A673 (cell line): ENCODE measurements around the gene PAX9. TPM values are rescaled to one million over a fixed set of nuclear protein-coding genes. Genes with fewer than 3 reads are reported as not detected.
"Not testable (repeated sequence)": the region's sequence is repeated elsewhere in the genome, so short reads cannot be mapped to it uniquely, and the experiment has no call there.

Experiments used
- BruUV-seq: library from RNA; stranded (reverse); fragments of 400-500 nt; replicated peaks from 2 replicates; lab custom pipeline; 2021; lab: Mats Ljungman, UMichigan
- CTCF ChIA-PET: fragments of 300-600 bp; sonication (Branson Sonifier 250); formaldehyde crosslinking; loops from one replicate; lab custom pipeline; 2022; ENCODE audit warnings: antibody characterized with exemption; lab: Charles Lee
- POLR2A ChIA-PET: fragments of 300-600 bp; sonication (Branson Sonifier 250); formaldehyde crosslinking; loops from one replicate; lab custom pipeline; 2022; ENCODE audit warnings: antibody characterized with exemption; ENCODE audit not compliant: low non-redundant PET; lab: Charles Lee
- DNase-seq: peaks from one replicate; pipeline ENCODE4 v3.0.0-alpha.2; 2015; ENCODE audit warnings: low spot score
- H3K27ac ChIP-seq: fragments of 200-600 bp; sonication (generic); 2 replicates; pipeline ENCODE4 v1.5.1; 2016; ENCODE audit warnings: mixed run types, low read depth, mild to moderate bottlenecking, mixed read lengths, antibody characterized with exemption, low read length; ENCODE audit not compliant: poor library complexity, severe bottlenecking
- H3K27me3 ChIP-seq: fragments of 200-600 bp; sonication (generic); replicated peaks from 2 replicates; pipeline ENCODE4 v1.6.1; 2017; ENCODE audit warnings: mixed run types, low read depth, mild to moderate bottlenecking, mixed read lengths, antibody characterized with exemption, low read length; ENCODE audit not compliant: insufficient read depth, poor library complexity
- H3K36me3 ChIP-seq: fragments of 200-600 bp; sonication (generic); 2 replicates; pipeline ENCODE4 v1.6.1; 2016; ENCODE audit warnings: mixed run types, mild to moderate bottlenecking, mixed read lengths, antibody characterized with exemption, low read length; ENCODE audit not compliant: insufficient read depth, poor library complexity, severe bottlenecking
- H3K4me1 ChIP-seq: fragments of 200-600 bp; sonication (generic); 2 replicates; pipeline ENCODE4 v1.6.1; 2017; ENCODE audit warnings: mixed run types, mild to moderate bottlenecking, mixed read lengths, antibody characterized with exemption, low read length; ENCODE audit not compliant: insufficient read depth, poor library complexity, severe bottlenecking
- H3K4me3 ChIP-seq: fragments of 200-600 bp; sonication (generic); 2 replicates; pipeline ENCODE4 v1.5.1; 2016; ENCODE audit warnings: low read depth, mixed run types, mild to moderate bottlenecking, mixed read lengths, low read length; ENCODE audit not compliant: poor library complexity, severe bottlenecking
- H3K9me3 ChIP-seq: fragments of 200-600 bp; sonication (generic); 2 replicates; pipeline ENCODE4 v1.6.1; 2016; ENCODE audit warnings: mixed run types, low read depth, mild to moderate bottlenecking, mixed read lengths, antibody characterized with exemption, low read length; ENCODE audit not compliant: poor library complexity, severe bottlenecking
- CTCF ChIP-seq: fragments of 300-800, 200-600 bp; sonication (generic); conservative IDR thresholded peaks from 2 replicates; pipeline ENCODE4 v1.5.1; 2017; ENCODE audit warnings: low read depth, mild to moderate bottlenecking, antibody characterized with exemption, low read length, moderate library complexity, mixed read lengths
- EZH2 ChIP-seq: fragments of 200-600 bp; sonication (generic); IDR thresholded peaks from 2 replicates; pipeline ENCODE4 v1.6.1; 2017; ENCODE audit warnings: borderline replicate concordance, low read depth, mild to moderate bottlenecking, mixed read lengths, antibody characterized with exemption, low read length; ENCODE audit not compliant: poor library complexity, severe bottlenecking
- intact Hi-C: fragments of 100-400 bp; cut with micrococcal nuclease; formaldehyde crosslinking; loops from one replicate; pipeline ENCODE4 v1.10.0; 2022; ENCODE audit not compliant: unreplicated experiment
- total RNA-seq: library from RNA; stranded (reverse); gene quantifications from 2 replicates; pipeline ENCODE4 v1.2.3, GENCODE V29; 2021

The PAX9 gene
- total RNA-seq, 1 experiment from 2014 or later = 23.4 TPM

- intact Hi-C loops = no loop called here
- H3K4me3 ChIP-seq = no peak overlapping the region
- no peaks in the 10 kb centered on the region for H3K27me3 ChIP-seq
- H3K4me1 ChIP-seq = peaks cover 7% of the 10 kb centered on the region
- H3K9me3 ChIP-seq = no peaks in the 10 kb centered on the region
- DNase-seq = peak; percentile 32
- ChIA-PET CTCF (no interaction called here), POLR2A (interaction anchor here (0.7 kb wide), 1 partner anchor 10 kb away, joined by 3 read pairs; no protein-coding TSS in a partner anchor)
- no peaks in the 10 kb centered on the region for H3K36me3 ChIP-seq
- no peak for TF ChIP-seq EZH2
- no peak for TF ChIP-seq CTCF
- BruUV-seq = no TSS peak
- no peak overlapping the region for H3K27ac ChIP-seq
Measured at GRCh38 chr14:36690311-36691040, 28.8 kb downstream of the PAX9 start.

GRCh38 chr14:36699420-36699819 lies 37.8 kb downstream of the PAX9 start:
- intact Hi-C loops, DNase-seq, H3K27ac ChIP-seq, H3K27me3 ChIP-seq, H3K9me3 ChIP-seq, POLR2A ChIA-PET, H3K4me1 ChIP-seq, H3K36me3 ChIP-seq, H3K4me3 ChIP-seq, CTCF ChIA-PET, BruUV-seq: not testable (repeated sequence)

- Histone ChIP-seq H3K4me3 (no peak overlapping the region), H3K27me3 (no peaks in the 10 kb centered on the region), H3K27ac (no peak overlapping the region), H3K9me3 (no peaks in the 10 kb centered on the region), H3K4me1 (no peaks in the 10 kb centered on the region), H3K36me3 (no peaks in the 10 kb centered on the region)
- BruUV-seq = no TSS peak
- TF ChIP-seq EZH2 (no peak), CTCF (no peak)
- POLR2A ChIA-PET = no interaction called here
- intact Hi-C loops = no loop called here
- no peak for DNase-seq
- CTCF ChIA-PET = no interaction called here
Measured at GRCh38 chr14:36700651-36701050, 39.0 kb downstream of the PAX9 start.

- ChIA-PET POLR2A (no interaction called here), CTCF (no interaction called here)
- TF ChIP-seq CTCF (no peak), EZH2 (no peak)
- intact Hi-C loops = no loop called here
- Histone ChIP-seq H3K27ac (no peak overlapping the region), H3K9me3 (no peaks in the 10 kb centered on the region), H3K4me3 (no peak overlapping the region), H3K27me3 (no peaks in the 10 kb centered on the region), H3K36me3 (no peaks in the 10 kb centered on the region), H3K4me1 (no peaks in the 10 kb centered on the region)
- DNase-seq = no peak
- no TSS peak for BruUV-seq
Measured at GRCh38 chr14:36701132-36701531, 39.5 kb downstream of the PAX9 start.
